Measurements from ENCODE around the gene GSTM5.

DNA sequence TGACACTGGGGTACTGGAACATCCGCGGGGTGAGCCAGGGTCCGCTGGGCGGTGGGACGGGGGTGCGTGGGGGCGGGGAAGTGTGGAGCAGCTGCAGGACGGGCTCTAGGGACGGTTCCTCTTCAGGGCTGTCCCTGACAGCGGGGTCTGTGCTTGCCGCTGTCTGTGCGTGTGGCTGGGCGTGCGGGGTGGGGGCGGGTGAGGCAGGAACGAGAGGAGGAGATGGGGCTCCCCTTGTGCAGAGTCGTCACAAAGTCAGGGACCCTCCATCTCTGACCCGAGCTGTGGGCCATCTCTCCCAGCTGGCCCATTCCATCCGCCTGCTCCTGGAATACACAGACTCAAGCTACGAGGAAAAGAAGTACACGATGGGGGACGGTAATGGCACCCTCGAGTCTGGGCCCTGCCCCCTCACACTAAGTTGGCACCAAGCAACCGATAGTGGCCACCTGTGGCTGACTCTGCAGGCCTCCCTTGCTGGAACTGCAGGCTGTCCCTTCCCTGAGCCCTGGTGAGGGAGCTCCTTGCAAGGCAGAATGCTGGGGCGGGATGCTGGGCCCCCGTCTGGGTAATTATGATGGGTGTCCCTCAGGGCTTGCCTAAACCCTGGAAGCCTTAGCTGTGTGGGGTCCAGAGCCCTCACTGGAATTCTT is 43.8 kb upstream of the GSTM5 start:
- TF ChIP-seq EZH2 (IDR thresholded peaks at IDR 0.05; ENCODE audit: low read length, unreplicated experiment) (no peak), EZH2phosphoT487 (IDR thresholded peaks at IDR 0.05; ENCODE audit: borderline replicate concordance, low read length) (no peak)
- TF ChIP-seq, protein P1, sequence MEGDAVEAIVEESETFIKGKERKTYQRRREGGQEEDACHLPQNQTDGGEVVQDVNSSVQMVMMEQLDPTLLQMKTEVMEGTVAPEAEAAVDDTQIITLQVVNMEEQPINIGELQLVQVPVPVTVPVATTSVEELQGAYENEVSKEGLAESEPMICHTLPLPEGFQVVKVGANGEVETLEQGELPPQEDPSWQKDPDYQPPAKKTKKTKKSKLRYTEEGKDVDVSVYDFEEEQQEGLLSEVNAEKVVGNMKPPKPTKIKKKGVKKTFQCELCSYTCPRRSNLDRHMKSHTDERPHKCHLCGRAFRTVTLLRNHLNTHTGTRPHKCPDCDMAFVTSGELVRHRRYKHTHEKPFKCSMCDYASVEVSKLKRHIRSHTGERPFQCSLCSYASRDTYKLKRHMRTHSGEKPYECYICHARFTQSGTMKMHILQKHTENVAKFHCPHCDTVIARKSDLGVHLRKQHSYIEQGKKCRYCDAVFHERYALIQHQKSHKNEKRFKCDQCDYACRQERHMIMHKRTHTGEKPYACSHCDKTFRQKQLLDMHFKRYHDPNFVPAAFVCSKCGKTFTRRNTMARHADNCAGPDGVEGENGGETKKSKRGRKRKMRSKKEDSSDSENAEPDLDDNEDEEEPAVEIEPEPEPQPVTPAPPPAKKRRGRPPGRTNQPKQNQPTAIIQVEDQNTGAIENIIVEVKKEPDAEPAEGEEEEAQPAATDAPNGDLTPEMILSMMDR (conservative IDR thresholded peaks at IDR 0.05; ENCODE audit: low read depth, low read length): no peak
